ENCODE measurements around the gene STXBP5L. TPM values are rescaled to one million over a fixed set of nuclear protein-coding genes. Genes with fewer than 3 reads are reported as not detected.
"Not testable (repeated sequence)": the region's sequence is repeated elsewhere in the genome, so short reads cannot be mapped to it uniquely, and the experiment has no call there.

STXBP5L gene
- polyA plus RNA-seq, 1 donor, result 0.33 TPM

DNA sequence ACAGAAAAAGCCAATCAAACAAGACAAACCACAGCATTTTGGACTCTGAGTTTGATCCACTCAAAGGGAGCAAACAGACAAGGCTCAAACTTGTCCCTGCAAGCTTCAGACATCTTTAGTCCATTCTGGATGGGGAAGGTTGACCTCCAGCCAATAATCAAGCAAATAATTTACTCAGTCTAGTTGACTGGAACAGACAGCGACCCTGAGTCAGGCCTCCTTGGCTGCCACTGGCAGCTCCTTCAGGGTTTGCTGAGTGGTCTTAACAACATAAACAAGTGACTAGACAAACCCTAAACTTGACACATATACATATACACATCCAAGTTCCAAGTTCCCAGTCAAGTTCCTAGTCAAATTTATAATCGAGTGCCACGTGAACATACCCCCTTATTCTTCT, 323.9 kb downstream of the STXBP5L start:
- DNase-seq, result no peak

DNA sequence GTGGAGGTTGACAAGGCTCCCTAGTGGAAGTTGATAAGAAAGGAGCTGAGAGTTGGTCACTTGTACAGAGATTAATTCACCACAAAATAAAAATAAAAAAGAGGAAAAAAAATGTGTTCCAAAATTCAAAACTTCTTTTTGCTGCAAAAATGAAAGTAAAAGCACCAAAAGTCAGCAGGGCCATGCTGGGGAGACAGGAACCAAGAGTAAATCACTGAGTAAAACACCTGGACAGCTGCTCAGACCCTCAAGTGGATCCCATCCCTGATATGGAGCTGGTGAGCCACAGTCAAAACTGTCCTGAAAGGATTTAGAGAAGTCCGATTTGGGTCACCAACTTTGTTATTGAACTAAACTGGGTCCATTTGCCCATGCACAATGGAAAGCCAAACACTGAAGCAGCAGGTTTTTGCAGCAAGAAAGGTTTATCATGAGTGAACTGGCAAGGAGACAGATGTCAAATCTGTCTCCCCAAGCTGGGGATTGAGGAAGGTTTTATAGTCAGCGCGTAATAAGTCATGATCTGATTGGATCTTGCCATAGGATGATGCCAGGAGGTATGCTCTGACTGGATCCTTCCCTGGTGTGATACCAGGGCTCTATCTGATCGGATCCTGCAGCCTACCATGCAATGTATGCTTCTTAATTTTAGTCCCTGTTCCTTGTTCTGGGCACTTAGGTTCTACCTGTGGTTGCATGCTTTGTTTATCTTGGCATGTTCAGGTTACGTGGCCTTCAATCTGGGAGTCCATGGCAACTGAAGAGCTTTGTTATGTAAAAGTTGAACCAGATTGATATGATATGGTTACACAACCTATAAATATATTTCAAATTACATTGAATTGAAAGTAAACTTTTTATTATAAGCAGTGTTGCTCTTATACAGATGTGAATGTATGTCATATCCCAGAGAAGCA, 324.6 kb downstream of the STXBP5L start:
- DNase-seq, result no peak

DNA sequence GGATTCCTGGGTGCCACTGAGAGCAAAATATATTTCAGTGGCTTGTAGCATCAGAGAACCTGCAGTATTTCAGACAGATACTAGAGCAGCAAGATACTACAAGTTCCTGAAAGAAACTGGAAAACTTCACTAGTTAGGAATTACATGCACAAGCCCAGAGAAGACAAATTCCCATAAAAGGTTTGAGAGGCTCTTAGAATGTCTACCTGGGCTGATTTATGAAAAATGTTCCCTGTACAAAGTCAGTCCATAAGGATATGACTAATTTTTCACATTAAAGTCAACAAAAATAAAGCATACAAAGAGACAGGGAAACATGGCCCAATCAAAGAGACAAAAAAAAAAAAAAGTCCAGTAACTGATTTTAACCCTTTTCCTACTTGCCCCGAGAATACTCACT, 335.2 kb downstream of the STXBP5L start:
- no peak for DNase-seq

DNA sequence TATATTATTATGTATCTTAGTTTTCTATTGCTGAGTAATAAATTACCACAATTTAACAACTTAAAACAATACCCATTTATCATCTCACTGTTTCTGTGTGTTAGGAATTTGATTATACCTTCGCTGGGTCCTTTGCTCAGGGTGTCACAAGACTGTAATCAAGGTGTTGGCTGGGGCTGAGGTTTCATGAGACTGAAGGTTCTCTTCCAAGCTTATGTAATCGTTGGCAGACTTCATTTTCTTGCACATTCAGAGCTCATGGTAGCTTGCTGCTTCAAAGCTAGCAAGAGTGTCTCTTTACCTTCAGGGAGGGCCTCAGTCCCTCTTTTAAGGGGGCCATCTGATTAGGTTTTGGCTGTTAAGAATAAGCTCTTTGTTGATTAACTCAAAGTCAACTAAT, 344.7 kb downstream of the STXBP5L start:
- DNase-seq, result no peak

DNA sequence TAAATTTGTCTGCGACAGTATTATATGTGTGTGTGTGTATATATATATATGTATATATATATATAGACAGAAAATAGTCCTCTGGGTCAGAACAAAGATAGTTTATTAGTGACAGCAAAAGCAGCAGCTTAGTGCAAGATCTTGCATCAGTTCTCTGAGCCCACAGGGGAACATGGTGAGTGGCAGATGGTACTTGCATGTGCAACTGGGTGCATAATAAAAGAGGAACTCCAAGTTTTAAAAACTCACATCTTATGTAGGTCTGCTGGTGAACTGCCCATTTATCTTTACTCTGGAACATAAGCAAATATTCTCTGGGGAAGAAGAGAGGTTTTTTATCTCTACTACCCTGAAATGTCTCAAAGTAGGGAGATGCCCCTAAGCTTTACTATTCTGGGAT, 361.4 kb downstream of the STXBP5L start:
- DNase-seq, result no peak

DNA sequence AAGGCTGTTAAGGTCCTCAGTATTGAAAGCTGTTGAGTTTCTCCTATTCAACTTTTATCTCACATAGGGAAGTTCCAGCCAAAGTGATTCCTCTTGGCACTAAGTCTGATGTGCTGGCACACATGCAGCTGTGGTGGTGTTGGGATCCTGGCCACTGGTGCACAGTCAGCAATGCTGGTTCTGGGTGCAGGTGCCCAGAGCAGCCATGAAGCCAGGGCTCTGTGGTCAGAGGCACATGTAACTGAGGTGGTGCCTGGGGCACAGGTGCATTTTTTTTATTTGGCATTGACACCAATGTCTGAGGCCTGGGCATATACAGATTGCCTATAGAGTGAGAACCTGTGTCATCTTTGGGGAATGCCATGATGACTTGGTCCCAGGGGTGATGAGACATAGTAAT, 366.4 kb downstream of the STXBP5L start:
- DNase-seq, result no peak

DNA sequence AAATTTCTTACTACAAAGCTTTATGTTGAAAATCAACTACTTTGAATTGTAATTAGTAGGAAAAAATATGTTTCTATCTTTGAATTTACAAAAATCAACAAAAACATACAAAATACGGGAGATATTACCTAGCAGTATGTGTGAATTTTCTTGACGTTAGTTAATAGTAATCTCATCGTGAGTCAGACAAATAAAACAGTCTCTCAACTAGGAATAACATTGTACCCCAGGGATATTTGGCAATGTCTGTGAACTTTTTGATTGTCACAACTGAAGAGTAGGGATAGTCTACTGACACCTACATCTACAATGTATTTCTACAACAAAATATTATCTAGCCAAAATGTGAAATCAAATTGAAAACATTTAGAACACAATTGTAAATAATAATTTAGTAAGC, 387.4 kb downstream of the STXBP5L start:
- no peak for DNase-seq

DNA sequence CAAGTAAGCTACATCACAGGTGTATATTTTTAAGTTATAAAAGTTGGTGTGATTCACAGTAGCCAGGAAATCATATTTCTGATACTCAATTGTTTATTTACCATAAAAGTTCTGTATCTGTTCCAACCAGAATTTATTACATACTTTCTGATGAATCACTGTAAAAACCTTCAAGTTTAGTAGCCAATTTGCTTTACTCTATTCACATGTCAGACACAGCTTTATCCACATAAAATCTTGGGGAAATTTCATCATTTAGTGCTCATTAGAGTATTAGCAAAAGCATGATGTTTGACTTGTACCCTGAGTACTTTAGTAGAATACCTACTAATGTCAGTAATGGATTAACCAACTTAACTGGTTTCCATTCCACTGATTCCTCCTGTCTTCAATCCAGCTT, 388.0 kb downstream of the STXBP5L start:
- DNase-seq, result no peak

DNA sequence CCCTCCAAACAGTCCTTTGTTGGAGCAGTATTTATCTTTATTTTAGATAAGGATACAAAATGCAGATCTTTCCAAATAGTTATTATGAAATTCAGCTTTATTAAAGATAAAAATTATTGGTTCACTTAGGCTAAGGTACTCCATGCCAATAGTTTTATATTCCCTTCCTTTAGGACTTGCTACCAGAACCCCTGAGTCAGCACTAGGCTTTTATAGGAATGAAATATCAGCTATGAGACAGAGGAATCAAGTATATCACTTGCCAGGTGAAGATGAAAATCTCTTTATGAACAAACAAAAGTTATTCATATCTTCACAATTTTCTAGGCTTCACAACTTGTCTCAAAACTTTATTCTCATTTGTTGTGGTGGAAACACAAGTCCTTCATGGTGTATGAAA, 416.3 kb downstream of the STXBP5L start:
- no peak for DNase-seq

DNA sequence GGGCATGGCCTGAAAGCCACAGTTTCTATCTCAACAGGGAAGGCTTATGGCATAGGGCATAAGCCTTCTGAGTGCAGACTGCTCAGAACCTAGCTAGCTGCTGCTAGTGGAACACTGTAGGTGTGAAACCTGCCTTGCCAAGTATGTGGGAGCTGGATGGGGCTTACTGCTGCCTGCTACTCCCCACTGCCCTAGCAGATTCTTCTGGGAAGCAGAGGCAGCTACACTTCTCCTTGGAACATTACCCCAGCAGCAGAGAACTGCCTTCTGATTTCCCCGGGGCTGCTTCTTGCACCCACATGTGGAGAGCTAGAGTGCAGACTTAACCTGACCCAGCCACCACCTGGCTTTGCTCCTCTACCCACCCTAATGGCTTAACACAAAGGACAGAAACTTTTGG, 422.1 kb downstream of the STXBP5L start:
- no peak for DNase-seq

DNA sequence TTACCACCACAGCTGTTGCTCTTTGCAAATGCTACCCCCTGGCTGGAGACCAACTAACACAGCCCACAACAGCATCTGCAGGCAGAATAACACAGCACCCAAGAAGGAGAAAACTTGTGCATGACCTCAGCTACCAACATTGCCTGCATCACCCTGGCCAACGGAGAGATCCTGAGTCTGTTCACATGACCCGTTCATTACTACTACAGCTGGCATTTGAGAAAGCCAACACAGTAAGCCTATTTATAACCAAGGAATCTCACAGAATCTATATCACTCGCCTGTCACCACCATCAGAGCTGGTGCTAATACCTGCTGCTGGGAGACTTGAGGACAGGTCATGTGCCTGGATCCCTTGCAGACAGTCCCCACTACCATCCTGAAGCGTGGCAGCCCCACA, 422.6 kb downstream of the STXBP5L start:
- no peak for DNase-seq

DNA sequence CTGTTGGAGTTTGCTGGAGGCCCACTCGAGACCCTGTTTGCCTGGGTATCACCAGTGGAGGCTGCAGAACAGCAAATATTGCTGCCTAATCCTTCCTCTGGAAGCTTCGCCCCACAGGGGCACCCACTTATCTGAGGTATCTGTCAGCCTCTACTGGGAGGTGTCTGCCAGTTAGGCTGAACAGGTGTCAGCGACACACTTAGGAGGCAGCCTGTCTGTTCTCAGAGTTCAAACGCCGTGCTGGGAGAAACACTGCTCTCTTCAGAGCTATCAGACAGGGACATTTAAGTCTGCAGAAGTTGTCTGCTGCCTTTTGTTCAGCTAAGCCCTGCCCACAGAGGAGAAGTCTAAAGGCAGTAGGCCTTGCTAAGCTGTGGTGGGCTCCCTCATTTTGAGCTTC, 448.0 kb downstream of the STXBP5L start:
- DNase-seq, result not testable (repeated sequence)

DNA sequence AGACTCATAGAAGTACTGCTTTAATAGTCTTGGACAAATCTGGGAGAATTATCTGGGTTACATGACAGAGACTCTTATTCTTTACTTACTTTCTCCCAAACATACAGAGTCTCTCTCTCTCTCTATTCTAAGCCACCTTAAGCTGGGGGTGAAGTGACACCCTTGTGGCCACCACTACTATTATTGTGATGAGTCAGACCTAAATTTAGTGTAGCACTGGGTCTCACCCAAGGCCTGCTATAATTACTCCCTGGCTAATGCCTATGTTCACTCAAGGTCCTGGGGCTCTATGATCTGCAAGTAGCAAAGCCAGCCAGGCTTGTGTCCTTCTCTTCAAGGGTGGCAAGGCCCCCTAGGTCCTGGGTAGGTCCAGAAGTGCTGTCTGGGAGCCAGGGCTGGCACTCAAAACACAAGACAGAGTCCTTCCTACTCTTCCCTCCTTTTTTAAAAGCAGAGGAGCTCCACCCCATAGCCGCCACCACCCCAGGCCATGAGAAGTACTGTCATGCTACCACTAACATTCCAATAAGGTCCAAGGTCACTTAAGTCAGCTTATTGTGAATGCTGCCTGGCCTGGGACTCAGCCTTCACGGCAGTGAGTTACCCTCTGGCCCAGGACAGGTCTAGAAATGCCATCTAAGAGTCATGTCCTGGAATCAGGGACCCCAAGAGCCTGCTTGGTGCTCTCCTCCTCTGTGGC, 454.2 kb downstream of the STXBP5L start:
- no peak for DNase-seq

DNA sequence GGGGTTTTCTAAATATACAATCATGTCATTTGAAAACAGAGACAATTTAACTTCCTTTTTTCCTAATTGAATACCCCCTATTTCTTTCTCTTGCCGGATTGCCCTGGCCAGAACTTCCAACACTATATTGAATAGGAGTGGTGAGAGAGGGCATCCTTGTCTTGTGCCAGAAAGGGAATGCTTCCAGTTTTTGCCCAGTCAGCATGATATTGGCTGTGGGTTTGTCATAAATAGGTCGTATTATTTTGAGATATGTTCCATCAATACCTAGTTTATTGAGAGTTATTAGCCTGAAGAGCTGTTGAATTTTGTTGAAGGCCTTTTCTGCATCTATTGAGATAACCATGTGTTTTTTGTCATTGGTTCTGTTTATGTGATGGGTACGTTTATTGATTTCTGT, 480.3 kb downstream of the STXBP5L start:
- DNase-seq, result not testable (repeated sequence)

DNA sequence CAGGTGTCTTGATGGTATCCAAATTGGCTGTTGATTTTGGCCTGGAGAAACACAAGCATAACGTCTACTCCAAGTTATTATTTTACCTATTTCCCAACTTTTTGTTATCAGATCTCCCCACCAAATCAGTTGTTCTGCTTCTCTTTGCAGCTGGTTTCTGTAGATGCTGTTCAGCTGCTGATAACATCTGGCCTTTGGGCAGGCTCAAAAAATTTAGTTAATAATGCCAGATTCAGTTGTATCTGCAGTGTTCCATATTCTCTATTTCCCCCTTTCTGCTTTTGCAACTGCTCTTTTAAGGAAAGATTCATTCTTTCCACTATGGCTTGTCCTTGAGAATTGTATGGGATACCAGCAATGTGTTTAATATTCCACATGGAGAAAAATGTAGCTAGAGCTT, 488.0 kb downstream of the STXBP5L start:
- not testable (repeated sequence) for DNase-seq

DNA sequence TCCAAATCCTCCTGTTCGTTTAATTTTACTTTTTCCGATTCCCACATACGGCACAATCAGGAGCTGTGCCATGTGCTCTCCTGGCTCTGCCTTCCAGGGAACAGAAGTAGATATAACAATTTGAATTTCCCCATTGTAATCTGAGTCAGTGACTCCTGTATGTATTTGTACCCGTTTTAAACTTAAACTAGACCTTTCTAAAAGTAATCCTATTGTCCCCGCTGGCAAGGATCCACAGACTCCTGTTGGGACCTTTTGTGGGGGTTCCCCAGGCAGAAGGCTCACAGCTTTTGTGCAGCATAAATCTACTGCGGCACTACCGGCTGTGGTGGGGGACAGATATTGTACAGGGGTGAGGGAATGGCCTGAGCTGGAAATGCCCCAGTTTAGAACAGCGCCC, 490.0 kb downstream of the STXBP5L start:
- DNase-seq, result not testable (repeated sequence)

DNA sequence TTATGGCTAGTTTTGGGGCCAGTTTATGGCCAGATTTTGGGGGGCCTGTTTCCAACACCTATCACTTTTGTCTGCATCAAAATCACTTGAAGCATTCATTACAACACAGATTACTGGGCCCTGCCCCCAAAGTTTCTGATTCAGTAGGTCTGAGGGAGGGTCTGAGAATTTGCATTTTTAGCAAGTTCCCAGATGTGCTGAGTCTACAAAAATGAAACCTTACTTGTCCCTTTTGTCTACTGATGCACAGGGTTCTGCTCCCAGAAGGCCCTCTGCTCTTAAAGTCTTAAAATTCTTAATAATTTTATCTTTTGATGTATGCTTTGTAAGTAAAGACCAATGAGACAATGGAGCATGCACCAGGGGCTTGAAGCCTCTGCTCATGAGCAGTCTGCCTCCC, 491.8 kb downstream of the STXBP5L start:
- no peak for DNase-seq

DNA sequence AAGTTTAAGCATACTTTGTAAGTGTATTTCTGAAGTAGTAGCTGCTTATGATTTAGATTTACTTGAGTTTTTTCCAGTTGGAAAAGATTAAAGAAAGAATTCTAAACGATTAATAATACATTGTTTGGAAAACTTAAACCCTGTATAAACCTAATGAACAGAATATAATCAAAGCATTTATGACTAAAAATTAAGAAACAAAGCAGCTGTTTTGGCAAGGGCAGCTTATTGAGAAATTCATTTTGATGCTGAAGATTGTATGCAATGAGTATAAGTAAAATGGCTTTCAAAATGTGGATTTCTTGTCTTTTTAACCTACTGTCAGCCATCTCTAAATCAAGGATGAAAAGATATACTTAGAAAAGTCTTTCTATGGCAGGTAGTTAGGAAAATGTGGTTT, 497.6 kb downstream of the STXBP5L start:
- no peak for DNase-seq

DNA sequence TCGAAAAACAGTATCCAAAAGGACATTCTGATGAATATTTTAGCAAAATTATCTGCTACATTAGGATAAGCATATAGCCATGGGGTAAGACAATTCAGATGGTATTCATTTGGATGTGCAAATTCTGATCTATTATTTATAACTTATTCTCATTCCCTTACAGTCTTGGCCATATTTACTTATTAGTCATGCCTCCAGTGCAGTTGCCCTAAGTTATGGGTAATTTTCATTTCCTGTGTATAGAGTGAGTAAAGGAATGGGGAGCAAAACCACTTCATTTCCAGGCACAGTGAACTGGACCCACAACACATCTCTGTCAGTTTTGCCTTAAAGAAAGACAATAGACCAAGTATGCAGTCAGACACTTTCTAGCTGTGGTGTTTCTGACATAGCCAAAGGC, 503.5 kb downstream of the STXBP5L start:
- DNase-seq, result no peak

DNA sequence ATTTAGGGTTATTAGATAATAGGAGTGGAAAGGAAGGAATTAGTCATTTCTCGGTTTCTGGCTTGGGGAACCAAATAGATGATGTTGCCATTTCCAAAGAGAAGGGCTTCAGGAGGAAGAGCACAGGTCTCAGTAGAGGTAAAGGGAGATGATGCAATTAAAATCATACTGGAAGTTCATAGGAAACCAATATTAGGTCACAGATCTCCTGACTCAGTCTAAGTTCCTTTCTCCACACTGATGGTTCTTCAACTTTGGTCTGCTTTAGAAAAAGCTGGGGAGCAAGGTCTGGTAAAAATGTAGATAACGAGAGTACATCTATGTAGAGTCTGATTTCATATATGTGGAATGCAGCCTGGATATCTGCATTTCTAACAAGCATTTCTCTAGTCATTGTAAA, 506.9 kb downstream of the STXBP5L start:
- DNase-seq, result no peak

DNA sequence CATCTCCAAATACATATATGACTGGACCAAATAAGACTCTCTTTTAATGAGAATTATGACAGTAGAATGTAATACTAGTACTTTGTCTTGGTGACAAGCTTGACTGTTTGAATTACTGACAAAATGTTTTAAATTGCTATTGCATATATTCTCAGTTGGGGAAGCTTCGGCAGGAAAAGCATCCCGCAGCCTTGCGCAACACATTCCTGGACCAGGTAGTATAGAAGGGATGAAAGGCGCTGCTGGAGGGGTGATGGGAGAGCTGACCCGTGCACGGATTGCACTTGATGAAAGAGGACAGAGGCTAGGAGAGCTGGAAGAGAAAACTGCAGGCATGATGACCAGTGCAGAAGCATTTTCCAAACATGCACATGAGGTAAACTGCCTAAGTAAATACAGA, 510.2 kb downstream of the STXBP5L start:
- DNase-seq, result no peak

DNA sequence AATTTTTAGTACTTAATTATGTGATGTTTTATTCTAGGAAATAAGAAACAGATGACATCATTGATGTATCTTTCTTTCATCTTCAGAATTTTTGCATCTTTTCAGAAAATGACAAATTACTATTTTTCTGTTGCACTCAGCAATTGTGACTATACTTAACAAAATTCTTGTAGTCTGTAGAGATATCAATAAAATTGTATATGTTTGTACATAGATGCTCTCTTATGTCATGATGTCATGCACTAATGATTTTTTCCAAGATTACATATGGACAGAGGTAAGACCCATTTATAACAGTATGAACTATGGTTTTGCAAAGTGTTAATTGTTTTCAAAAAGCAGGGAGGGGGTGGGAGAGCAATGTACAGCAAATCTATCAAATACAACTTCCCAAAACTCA, 516.5 kb downstream of the STXBP5L start:
- no peak for DNase-seq

DNA sequence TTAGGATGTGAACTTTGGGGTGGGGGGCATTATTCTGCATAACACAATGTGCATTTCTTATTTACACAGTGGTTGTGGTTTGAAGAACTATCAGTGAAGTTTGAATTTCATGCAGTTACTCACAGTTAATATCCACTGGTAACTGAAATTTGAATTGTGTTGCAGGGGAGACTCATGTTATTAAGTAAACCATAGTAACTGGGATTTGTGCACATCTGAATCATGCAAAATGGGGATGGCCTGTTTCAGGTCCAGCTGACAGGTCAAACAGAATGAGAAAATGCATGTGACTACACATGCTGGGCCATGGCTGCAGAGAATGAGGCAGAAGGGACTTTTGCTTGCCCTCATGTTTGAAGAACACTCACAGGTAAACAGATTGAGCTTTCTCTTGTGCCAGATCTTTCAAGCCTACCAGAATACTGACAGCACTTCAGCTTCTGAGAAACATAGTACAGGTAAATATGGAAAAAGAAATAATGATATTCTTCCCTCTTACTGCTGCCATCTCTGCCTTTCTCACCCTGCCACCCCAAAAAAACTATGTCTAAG, 522.7 kb downstream of the STXBP5L start:
- no peak for DNase-seq
